MCF 10A (cell line): ENCODE data around the gene TNFSF11. TPM values are rescaled to one million over a fixed set of nuclear protein-coding genes. Genes with fewer than 3 reads are reported as not detected.
A peak's percentile ranks its signal among the peaks of the same experiment; 100 is the strongest.

Source experiments
- BruUV-seq: library from RNA; stranded (reverse); fragments of 400-500 nt; replicated peaks from 2 replicates; lab custom pipeline; 2021; lab: Mats Ljungman, UMichigan
- CTCF ChIA-PET: fragments of 300-600 bp; sonication (Branson Sonifier 250); formaldehyde crosslinking; extraction: SDS; loops from one replicate; lab custom pipeline; 2021; ENCODE audit warnings: antibody characterized with exemption, inconsistent platforms; lab: Yijun Ruan, JAX
- POLR2A ChIA-PET: fragments of 300-600, 350-650 bp; sonication (Branson Sonifier 250); formaldehyde crosslinking; extraction: SDS; loops from one replicate; lab custom pipeline; 2020; ENCODE audit warnings: antibody characterized with exemption, inconsistent platforms; lab: Yijun Ruan, JAX
- DNase-seq: peaks from one replicate; pipeline ENCODE4 v3.0.0-alpha.2; 2018; ENCODE audit not compliant: unreplicated experiment
- H3K27ac Mint-ChIP-seq: one replicate; pipeline ENCODE4 v1.8.0; 2022; ENCODE audit warnings: mild to moderate bottlenecking, low read depth, mixed read lengths; ENCODE audit not compliant: unreplicated experiment
- H3K27me3 Mint-ChIP-seq: one replicate; pipeline ENCODE4 v1.8.0; 2022; ENCODE audit warnings: mixed read lengths; ENCODE audit not compliant: insufficient read depth, unreplicated experiment
- H3K36me3 Mint-ChIP-seq: one replicate; pipeline ENCODE4 v1.8.0; 2022; ENCODE audit warnings: mild to moderate bottlenecking, moderate library complexity, mixed read lengths; ENCODE audit not compliant: insufficient read depth, unreplicated experiment
- H3K4me1 Mint-ChIP-seq: one replicate; pipeline ENCODE4 v1.8.0; 2022; ENCODE audit warnings: mixed read lengths; ENCODE audit not compliant: insufficient read depth, unreplicated experiment
- H3K4me3 Mint-ChIP-seq: one replicate; pipeline ENCODE4 v1.8.0; 2022; ENCODE audit warnings: mild to moderate bottlenecking, moderate library complexity, mixed read lengths; ENCODE audit not compliant: unreplicated experiment
- H3K9me3 Mint-ChIP-seq: one replicate; pipeline ENCODE4 v1.8.0; 2022; ENCODE audit warnings: mixed read lengths; ENCODE audit not compliant: unreplicated experiment
- CTCF ChIP-seq: fragments of 200-600 bp; IDR thresholded peaks from one replicate; pipeline ENCODE4 v1.8.0; 2022; ENCODE audit warnings: antibody characterized with exemption, mild to moderate bottlenecking; ENCODE audit not compliant: unreplicated experiment
- intact Hi-C: fragments of 100-400 bp; cut with micrococcal nuclease; formaldehyde crosslinking; loops from 2 replicates; pipeline ENCODE4 v1.14.1; 2022
- total RNA-seq: library from RNA; stranded (reverse); gene quantifications from 2 replicates; pipeline ENCODE4 v1.2.3, GENCODE V29; 2022

Gene TNFSF11
- total RNA-seq, 1 experiment from 2014 or later: not detected

- DNase-seq: no peak
- Mint-ChIP-seq H3K36me3 (no peaks in the 10 kb centered on the region), H3K4me3 (no peak overlapping the region), H3K27me3 (no peaks in the 10 kb centered on the region), H3K27ac (no peak overlapping the region), H3K4me1 (peaks cover 5% of the 10 kb centered on the region), H3K9me3 (peaks cover 7% of the 10 kb centered on the region)
- intact Hi-C loops: no loop called here
- TF ChIP-seq CTCF: no peak
- POLR2A ChIA-PET: no interaction called here
- no TSS peak for BruUV-seq
- CTCF ChIA-PET: interaction anchor here (1.5 kb wide), 1 partner anchor 77 kb away, joined by 4 read pairs; no protein-coding TSS in a partner anchor
Measured at GRCh38 chr13:42611086-42611779, 37.3 kb downstream of the TNFSF11 start.

GRCh38 chr13:42612021-42612765 is 38.2 kb downstream of the TNFSF11 start:
- peak overlapping the region; percentile 68 for H3K27ac Mint-ChIP-seq
- no peak overlapping the region for H3K4me3 Mint-ChIP-seq
- ChIA-PET POLR2A (no interaction called here), CTCF (interaction anchor here (0.6 to 1.6 kb wide), 2 partner anchors 17 to 218 kb away, joined by 3 to 4 read pairs; no protein-coding TSS in a partner anchor)
- H3K9me3 Mint-ChIP-seq: peaks cover 7% of the 10 kb centered on the region
- intact Hi-C loops: no loop called here
- BruUV-seq: no TSS peak
- no peak for TF ChIP-seq CTCF
- no peaks in the 10 kb centered on the region for H3K27me3 Mint-ChIP-seq
- peaks cover 5% of the 10 kb centered on the region for H3K4me1 Mint-ChIP-seq
- peak; percentile 61 for DNase-seq
- H3K36me3 Mint-ChIP-seq: no peaks in the 10 kb centered on the region

- H3K36me3 Mint-ChIP-seq: no peaks in the 10 kb centered on the region
- BruUV-seq: no TSS peak
- CTCF ChIA-PET: no interaction called here
- no peak overlapping the region for H3K27ac Mint-ChIP-seq
- intact Hi-C loops: no loop called here
- no peaks in the 10 kb centered on the region for H3K9me3 Mint-ChIP-seq
- no peak for DNase-seq
- H3K4me3 Mint-ChIP-seq: no peak overlapping the region
- H3K4me1 Mint-ChIP-seq: peaks cover 15% of the 10 kb centered on the region
- TF ChIP-seq CTCF: no peak
- H3K27me3 Mint-ChIP-seq: no peaks in the 10 kb centered on the region
- POLR2A ChIA-PET: interaction anchor here (0.6 kb wide), 1 partner anchor 12 kb away, joined by 3 read pairs; no protein-coding TSS in a partner anchor
Measured at GRCh38 chr13:42614436-42615035, 40.6 kb downstream of the TNFSF11 start.

GRCh38 chr13:42615691-42616090 is 41.7 kb downstream of the TNFSF11 start:
- Mint-ChIP-seq H3K4me3 (no peak overlapping the region), H3K27me3 (no peaks in the 10 kb centered on the region), H3K36me3 (no peaks in the 10 kb centered on the region), H3K9me3 (no peaks in the 10 kb centered on the region), H3K4me1 (peaks cover 18% of the 10 kb centered on the region), H3K27ac (no peak overlapping the region)
- ChIA-PET POLR2A (interaction anchor here (0.7 kb wide), 1 partner anchor 16 kb away, joined by 3 read pairs; no protein-coding TSS in a partner anchor), CTCF (interaction anchor here (0.7 to 1.3 kb wide), 2 partner anchors 20 to 45 kb away, joined by 3 read pairs; no protein-coding TSS in a partner anchor)
- intact Hi-C loops: no loop called here
- no TSS peak for BruUV-seq
- no peak for TF ChIP-seq CTCF
- DNase-seq: peak; percentile 24
